GM12892 (cell line): Measurements from ENCODE around the gene FAM83D.
A peak's percentile ranks its signal among the peaks of the same experiment; 100 is the strongest.

Experiments
- DNase-seq: peaks from one replicate; pipeline ENCODE4 v3.0.0; 2011; ENCODE audit not compliant: insufficient read length
- FAIRE-seq: peaks from 2 replicates; lab custom pipeline; 2011; peaks lifted over from hg19 to GRCh38; lab: Jason Lieb, UNC
- POLR2A ChIP-seq: IDR thresholded peaks from 2 replicates; pipeline ENCODE4 v1.6.1; 2011; ENCODE audit warnings: low read depth, low read length, control low read depth
- POLR2AphosphoS5 ChIP-seq: IDR thresholded peaks from 2 replicates; pipeline ENCODE4 v1.6.1; 2011; ENCODE audit warnings: low read depth, low read length, control low read depth
- TAF1 ChIP-seq: IDR thresholded peaks from 2 replicates; pipeline ENCODE4 v1.6.1; 2011; ENCODE audit warnings: low read depth, mild to moderate bottlenecking, control low read depth, low read length, borderline replicate concordance

The FAM83D gene

GRCh38 chr20:38961530-38962043 lies 35.4 kb downstream of the FAM83D start:
- no peak; the same call in 1 of the 2 replicates for TF ChIP-seq POLR2AphosphoS5
- no peak for TF ChIP-seq TAF1
- TF ChIP-seq POLR2A: no peak; the same call in 1 of the 2 replicates
- FAIRE-seq (no peak), DNase-seq (no peak)

DNA sequence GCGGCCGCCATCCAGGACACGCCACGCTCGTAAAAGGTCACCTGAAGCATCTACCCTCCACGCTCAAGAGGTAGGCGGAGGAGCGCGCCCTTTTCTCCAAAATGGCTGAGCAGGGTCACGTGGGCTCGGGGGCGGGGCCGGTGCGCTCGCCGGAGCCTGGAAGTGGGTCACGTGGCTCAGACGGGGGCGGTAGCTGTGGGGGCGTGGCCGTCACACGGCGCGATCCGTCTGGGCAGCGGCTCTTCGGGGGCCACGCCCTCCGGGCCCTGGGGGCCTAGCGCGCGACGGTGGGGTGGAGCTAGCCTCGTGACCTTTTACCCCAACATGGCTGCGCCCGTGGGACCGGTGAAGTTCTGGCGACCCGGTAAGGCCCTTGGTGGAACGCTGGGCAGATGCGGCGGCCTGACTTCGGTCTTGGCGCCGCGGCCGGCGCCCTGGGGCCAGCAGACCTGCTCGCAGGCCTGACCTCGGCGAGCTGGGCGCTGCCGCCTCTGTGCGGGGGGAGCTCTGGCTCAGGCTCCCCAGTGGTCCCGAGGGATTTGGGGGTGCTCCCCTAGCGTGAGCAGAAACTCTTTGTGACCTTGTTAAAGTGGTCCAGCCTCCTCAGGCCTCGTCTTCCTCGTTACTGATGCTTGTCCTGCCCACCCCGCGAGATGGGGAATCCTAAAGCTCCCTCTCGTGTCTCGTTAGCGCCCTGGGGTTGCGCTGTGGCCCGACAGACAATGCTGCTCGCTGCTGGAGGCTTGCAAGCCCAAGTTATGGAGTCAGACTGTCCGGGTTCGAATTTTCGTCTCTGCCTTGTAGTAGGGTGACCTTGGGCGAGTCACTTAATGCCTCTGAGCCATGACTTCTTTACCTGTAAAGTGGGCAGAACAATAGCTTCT lies 36.1 kb downstream of the FAM83D start, which contains the start of gene DHX35:
DHX35 (plus strand) TSS at position 301 of the 884 bp plus-strand sequence; CDS start at position 325, 24 bp downstream.
- peak; percentile 99 for FAIRE-seq
- DNase-seq: peak; percentile 95
- TF ChIP-seq POLR2AphosphoS5: peak; percentile 71
- TF ChIP-seq TAF1: peak; percentile 52; the same call in 1 of the 2 replicates
- peak; percentile 84; the same call in 1 of the 2 replicates for TF ChIP-seq POLR2A

DNA sequence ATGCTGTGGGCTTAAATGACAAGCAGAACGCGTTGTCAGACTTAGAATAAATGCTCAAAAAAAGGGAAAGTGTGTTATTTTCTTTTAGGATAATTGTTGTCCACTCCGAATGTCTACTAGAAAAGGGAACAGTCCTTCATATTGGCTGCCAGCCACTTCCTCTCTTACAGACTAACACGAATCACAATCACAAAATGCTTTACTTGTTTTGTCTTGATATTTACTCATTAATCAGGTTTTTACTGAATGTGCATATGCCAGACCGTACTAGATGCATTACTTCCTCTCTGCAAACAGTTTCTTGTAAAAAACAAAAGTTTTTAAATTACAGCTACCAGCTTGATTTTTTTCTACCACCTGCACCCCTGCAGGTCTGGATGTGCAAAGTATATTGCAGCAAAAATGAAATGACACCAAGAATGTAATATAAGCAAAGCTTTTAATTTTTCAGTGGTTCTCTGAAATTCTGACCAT lies 36.7 kb downstream of the FAM83D start:
- TF ChIP-seq POLR2A (no peak), TAF1 (no peak), POLR2AphosphoS5 (no peak)
- no peak for DNase-seq
- FAIRE-seq: no peak

GRCh38 chr20:38963745-38964144 lies 37.5 kb downstream of the FAM83D start:
- FAIRE-seq: no peak
- DNase-seq: no peak
- no peak for TF ChIP-seq TAF1
- TF ChIP-seq POLR2AphosphoS5: no peak
- TF ChIP-seq POLR2A: no peak

GRCh38 chr20:38965264-38965663 lies 39.0 kb downstream of the FAM83D start:
- no peak for DNase-seq
- TF ChIP-seq POLR2AphosphoS5 (no peak), TAF1 (no peak), POLR2A (no peak)
- FAIRE-seq: no peak

DNA sequence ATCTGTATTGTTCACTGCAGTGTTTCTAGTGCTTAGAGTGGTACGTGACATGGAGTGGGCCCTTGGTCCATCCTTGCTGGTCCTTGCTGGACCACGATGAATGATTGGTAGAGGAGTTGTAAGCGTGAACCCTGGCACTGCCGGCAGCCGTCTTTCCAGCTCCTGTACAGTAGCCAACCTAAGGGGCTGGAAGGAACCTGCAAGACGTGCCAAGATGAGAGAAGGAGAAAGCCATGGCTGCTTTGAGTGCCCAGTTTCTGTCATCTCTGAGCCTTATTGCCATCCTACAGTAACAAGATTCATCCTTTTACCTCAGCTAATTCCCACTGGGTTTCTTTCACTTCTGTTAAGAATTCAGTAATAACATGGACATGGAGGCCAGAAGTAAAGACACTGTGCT lies 41.9 kb downstream of the FAM83D start:
- TF ChIP-seq POLR2A: no peak
- no peak for TF ChIP-seq TAF1
- no peak for TF ChIP-seq POLR2AphosphoS5
- FAIRE-seq (no peak), DNase-seq (no peak)

DNA sequence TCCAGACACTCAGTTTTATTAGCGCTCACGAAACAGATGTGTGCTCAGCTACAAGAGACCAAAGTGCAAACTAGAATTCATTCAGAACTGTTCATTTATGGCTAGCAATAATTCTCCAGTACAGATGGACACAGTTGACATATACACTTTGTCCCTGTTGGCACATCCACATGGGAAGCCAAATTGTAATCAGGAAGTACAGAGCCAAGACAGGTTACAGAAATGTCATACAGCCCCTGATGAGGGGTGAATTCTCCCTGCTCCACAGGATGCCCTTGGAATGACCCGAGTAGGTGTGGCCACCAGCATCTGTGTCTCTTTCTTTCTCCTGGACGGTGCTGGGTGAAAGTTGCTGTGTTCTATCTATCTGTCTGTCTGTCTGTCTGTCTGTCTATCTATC lies 43.5 kb downstream of the FAM83D start:
- no peak for DNase-seq
- no peak for FAIRE-seq
- TF ChIP-seq POLR2A (no peak), POLR2AphosphoS5 (no peak), TAF1 (no peak)

DNA sequence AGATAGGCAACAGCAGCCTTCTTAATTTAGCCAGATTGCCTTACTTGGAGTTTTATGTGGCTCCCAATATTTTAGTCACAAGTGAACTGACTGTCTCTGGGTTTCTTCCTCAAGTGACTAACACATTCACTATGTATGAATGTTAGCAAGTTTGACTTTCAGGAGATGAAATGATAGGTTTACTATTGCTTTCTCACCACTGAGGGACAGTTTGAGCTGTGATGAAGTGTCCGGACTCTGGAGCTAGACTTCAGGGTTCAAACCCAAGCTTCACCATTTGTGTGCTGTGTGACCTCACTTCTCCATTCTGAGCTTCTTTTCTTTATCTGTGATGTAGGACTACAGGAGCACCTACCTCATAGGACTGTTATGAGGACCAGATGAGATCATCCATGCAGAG lies 44.1 kb downstream of the FAM83D start:
- no peak for DNase-seq
- no peak for FAIRE-seq
- TF ChIP-seq POLR2A (no peak), POLR2AphosphoS5 (no peak), TAF1 (no peak)

GRCh38 chr20:38973107-38973506 lies 46.9 kb downstream of the FAM83D start:
- TF ChIP-seq POLR2AphosphoS5 (no peak), POLR2A (no peak)
- DNase-seq (no peak), FAIRE-seq (no peak)

DNA sequence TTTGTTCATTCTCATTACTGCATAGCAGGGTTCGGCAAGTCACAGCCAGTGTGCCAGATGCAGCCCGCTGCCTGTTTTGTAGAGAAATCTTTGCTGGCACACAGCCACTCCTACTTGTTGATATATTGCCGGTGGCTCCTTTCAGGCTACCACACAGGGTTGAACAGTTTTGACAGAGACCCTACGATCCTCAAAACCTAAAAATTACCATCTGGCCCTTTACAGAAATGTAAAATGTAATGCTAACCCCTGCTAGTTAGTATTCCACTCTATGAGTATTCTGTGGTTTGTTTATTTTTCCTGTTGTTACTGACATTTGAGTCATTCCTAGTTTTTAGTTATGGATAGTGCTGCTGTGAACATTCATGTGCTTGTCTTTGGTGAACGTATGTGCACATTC lies 47.4 kb downstream of the FAM83D start:
- TF ChIP-seq TAF1: no peak
- no peak for TF ChIP-seq POLR2A
- TF ChIP-seq POLR2AphosphoS5: no peak
- DNase-seq: no peak
- FAIRE-seq: no peak

- TF ChIP-seq POLR2AphosphoS5 (no peak), TAF1 (no peak), POLR2A (no peak)
- no peak for FAIRE-seq
- DNase-seq: no peak
Measured at GRCh38 chr20:38975539-38976120, 49.4 kb downstream of the FAM83D start.
